Measurements from ENCODE around the gene KLHL5. TPM values are rescaled to one million over a fixed set of nuclear protein-coding genes. Genes with fewer than 3 reads are reported as not detected.

Gene KLHL5
- total and polyA plus RNA-seq, 12 donors: 4.2 to 22.7 (median 11.3) TPM

DNA sequence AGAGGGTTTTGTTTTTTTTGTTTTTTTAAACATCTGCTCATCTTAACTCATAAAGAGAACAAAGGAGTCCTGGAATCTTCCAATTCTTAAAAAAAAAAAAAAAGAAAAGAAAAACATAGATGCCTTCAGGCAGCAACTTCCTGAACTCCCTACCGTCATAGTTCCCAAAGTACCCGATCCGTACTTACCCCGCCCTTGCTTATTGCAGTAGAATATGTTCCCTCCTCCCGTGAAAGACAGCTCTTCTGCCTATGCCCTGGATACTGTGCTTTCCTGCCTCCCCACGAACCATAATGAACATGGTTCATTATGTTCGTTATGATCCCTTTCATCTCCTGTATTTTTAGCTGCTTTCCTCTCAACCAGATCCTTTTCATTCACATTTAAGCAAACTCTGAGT lies 40.3 kb downstream of the KLHL5 start:
- H3K9me3 ChIP-seq: no peaks in the 10 kb centered on the region
- 67 to 78% methylated on average over 7 of the region's 7 CpGs for WGBS, 2 donors
- no peak for TF ChIP-seq CTCF (IDR thresholded peaks at IDR 0.05)
- ATAC-seq (peak in 2 of 8 donors; percentile 54 to 55), DNase-seq (no peak)
- peak overlapping the region in 1 of 10 donors; percentile 22 for H3K27ac ChIP-seq
- H3K4me3 ChIP-seq: no peak overlapping the region
- peaks cover 0 to 86% (median 7%) of the 10 kb centered on the region in 9 donors for H3K36me3 ChIP-seq
- intact Hi-C loops (cut with DNase I): loop anchor here in 1 of 10 donors (5.0 kb wide), 1 partner anchor 40 kb away; the partner anchor contains the start of gene KLHL5
- peaks cover 0 to 3% (median 0%) of the 10 kb centered on the region in 9 donors for H3K4me1 ChIP-seq
- no peaks in the 10 kb centered on the region for H3K27me3 ChIP-seq

GRCh38 chr4:39103291-39103690 lies 41.3 kb downstream of the KLHL5 start:
- Histone ChIP-seq H3K36me3 (peaks cover 0 to 86% (median 7%) of the 10 kb centered on the region in 9 donors), H3K9me3 (no peaks in the 10 kb centered on the region), H3K27ac (no peak overlapping the region), H3K4me1 (peaks cover 0 to 3% (median 0%) of the 10 kb centered on the region in 9 donors), H3K4me3 (no peak overlapping the region), H3K27me3 (no peaks in the 10 kb centered on the region)
- DNase-seq (no peak), ATAC-seq (no peak)
- WGBS, 2 donors: 96 to 97% methylated on average over 6 of the region's 6 CpGs
- intact Hi-C loops (cut with DNase I): loop anchor here in 1 of 10 donors (5.0 kb wide), 1 partner anchor 41 kb away; the partner anchor contains the start of gene KLHL5
- peak in 1 of 9 donors; percentile 13 for TF ChIP-seq CTCF (IDR thresholded peaks at IDR 0.05)

GRCh38 chr4:39104255-39104654 lies 42.2 kb downstream of the KLHL5 start:
- ATAC-seq (no peak), DNase-seq (no peak)
- Histone ChIP-seq H3K4me3 (no peak overlapping the region), H3K27me3 (no peaks in the 10 kb centered on the region), H3K36me3 (peaks cover 0 to 86% (median 7%) of the 10 kb centered on the region in 9 donors), H3K9me3 (no peaks in the 10 kb centered on the region), H3K4me1 (peaks cover 0 to 3% (median 0%) of the 10 kb centered on the region in 9 donors), H3K27ac (no peak overlapping the region)
- 96 to 97% methylated on average over 2 of the region's 2 CpGs for WGBS, 2 donors
- no peak for TF ChIP-seq CTCF (IDR thresholded peaks at IDR 0.05)
- intact Hi-C loops (cut with DNase I): loop anchor here in 1 of 10 donors (5.0 kb wide), 1 partner anchor 42 kb away; the partner anchor contains the start of gene KLHL5

- H3K27me3 ChIP-seq: no peaks in the 10 kb centered on the region
- intact Hi-C loops (cut with DNase I): no loop called here
- H3K27ac ChIP-seq: no peak overlapping the region
- WGBS, 2 donors: 96 to 99% methylated on average over 4 of the region's 4 CpGs
- ATAC-seq: no peak
- no peak for TF ChIP-seq CTCF (IDR thresholded peaks at IDR 0.05)
- H3K36me3 ChIP-seq: peaks cover 0 to 85% (median 7%) of the 10 kb centered on the region in 9 donors
- no peak overlapping the region for H3K4me3 ChIP-seq
- no peaks in the 10 kb centered on the region for H3K9me3 ChIP-seq
- peaks cover 0 to 3% (median 0%) of the 10 kb centered on the region in 9 donors for H3K4me1 ChIP-seq
- no peak for DNase-seq
Observed at GRCh38 chr4:39106011-39106410, 44.0 kb downstream of the KLHL5 start.

Data from heart right ventricle (tissue), 16 donors.